Measurements from ENCODE around the gene HHIP.

Gene HHIP

GRCh38 chr4:144645631-144646522, at the start of gene HHIP:
Gene HHIP, plus strand, starts transcription at chr4:144646156. Its CDS starts 520 bp downstream, at chr4:144646676.
- DNase-seq: peak; percentile 15

- DNase-seq: no peak
Observed at GRCh38 chr4:144597171-144597570, 48.8 kb upstream of the HHIP start.

- DNase-seq: no peak
Observed at GRCh38 chr4:144599621-144600020, 46.3 kb upstream of the HHIP start.

DNA sequence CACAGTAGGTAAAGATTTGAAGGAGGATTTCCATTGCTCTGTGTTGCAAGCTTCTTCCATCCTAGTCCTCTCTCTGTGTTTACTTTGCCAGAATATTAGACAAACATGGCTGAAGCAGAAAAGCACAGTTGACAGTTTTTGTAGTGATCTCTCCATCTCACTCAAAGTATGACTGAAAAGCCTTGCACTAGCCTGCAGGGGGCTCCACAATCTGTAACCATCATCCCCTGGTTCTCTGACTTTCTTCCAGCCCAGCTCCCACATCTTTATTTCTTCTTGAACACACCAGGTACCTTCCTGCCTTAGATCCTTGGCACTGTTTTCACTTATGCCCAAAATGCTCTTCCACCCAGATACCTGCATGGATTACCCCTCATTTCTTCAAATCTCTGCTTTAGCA, 34.1 kb upstream of the HHIP start:
- DNase-seq: no peak

DNA sequence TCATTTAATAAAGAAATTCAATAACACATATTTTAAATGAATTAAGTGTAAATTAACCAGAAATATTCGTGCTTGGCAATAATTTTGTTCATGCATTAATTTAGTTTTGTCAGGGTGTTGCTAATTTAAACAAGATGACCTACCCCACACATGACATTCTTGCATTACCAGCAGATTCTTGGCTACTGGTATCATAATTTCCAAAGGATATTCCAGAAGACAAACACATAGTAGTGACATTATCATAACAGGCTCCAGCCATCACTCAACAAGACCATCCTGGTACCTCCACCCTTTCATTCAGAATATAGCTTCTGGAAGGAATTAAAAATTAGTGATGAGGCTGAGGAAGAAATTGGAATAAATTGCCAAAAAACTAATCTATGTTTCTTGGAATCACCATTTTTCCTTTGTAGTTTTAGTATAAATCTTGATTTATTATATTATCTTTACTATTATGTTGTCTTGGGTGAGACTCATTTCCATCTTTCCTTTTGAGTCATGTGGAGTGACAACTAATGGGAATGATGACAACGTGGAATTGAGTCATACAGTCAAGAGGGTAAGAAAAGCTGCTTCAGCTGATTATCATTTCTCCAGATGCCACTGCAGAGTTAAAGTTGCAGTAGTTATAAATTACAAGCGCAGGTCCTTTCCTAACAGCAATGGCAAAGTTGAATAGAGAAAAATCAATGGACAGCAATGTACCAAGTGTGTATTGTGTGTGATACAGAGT, 30.9 kb upstream of the HHIP start:
- DNase-seq: no peak

DNA sequence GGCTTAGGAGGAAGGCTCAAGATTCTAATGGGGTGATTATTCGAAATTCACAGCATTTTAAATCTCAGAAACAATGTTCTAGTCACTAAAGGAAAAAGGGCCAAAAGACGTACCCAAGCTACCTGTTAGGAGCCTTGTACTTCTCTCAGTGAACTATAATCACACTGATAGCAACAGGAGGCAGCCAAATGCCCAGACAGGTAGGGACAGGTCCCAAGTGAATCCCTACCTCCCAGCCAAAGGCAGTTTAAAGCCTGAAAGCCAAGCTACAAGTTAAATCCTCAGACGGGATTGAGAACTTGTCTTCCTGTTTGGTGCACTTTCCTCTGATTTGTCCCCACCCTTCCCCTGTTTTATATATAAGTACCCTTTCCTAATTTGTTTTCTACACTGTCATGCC, 24.3 kb upstream of the HHIP start:
- no peak for DNase-seq

DNA sequence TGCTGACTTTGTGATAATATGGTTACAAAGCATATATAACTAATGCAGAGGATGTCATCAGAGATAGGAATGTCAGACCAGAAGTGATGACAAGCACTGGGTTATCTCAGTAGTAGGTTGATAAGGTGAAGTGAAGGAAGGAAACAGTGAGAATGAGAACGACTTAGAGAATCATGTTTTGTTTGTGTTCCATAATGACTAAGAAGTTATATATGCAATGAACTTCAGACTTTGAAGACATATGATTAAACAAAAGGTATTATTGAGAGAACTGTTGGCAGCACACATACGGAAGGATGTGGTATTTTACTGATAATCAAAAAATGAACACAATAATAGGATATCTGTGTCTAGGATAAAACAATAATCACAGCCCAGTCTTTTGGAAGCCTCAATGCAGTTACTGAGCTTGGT, 18.3 kb upstream of the HHIP start:
- DNase-seq: no peak

DNA sequence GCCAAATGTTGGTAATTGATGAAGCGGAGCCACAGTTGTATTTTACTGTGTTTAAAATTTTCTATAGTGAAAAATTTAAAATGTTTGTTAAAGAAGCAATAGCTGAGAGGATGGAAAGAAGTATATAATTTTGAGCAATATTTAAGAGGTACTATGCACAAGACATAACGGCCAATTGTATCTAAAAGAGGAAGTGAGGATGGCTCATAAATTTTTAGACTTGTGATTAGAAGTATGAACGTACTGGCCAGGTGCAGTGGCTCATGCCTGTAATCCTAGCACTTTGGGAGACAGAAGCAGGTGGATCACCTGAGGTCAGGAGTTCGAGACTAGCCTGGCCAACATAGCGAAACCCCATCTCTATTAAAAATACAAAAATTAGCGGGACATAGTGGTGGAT, 12.7 kb upstream of the HHIP start:
- no peak for DNase-seq

DNA sequence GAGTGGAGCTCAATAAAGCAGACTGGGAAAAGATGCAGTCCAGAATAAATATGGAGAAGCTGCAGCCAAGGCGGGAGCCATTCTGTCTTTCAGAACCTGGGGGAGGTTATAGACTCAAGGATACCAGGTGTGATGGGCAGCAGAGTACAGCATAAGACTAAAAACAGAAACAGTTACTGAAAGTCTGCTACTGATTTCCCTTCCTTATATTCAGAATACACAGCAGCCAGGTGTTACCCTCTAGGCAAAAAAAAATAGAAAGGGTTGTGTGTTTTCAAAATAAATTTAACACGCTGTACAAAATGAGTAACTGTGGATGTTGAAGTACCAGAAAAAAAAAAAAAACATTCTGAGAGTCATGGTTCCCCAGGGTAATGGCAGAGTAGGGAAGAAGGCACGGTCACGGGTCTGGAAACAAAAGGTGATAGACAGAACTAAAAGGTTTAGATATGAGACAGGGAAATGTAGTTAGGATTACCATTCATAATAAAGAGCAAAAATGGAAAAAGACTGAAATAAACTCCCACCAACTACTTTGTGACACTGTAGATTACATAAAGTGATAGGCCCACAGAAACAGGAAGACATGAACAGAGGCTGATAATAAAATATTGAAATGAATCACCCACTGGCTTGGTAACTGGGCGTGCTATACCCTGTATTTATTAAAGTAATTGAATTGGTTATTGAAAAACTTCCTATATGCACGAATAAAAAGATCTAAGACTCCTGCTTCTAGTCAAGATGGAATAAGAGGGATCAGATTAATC, 10.8 kb upstream of the HHIP start:
- DNase-seq: no peak

DNA sequence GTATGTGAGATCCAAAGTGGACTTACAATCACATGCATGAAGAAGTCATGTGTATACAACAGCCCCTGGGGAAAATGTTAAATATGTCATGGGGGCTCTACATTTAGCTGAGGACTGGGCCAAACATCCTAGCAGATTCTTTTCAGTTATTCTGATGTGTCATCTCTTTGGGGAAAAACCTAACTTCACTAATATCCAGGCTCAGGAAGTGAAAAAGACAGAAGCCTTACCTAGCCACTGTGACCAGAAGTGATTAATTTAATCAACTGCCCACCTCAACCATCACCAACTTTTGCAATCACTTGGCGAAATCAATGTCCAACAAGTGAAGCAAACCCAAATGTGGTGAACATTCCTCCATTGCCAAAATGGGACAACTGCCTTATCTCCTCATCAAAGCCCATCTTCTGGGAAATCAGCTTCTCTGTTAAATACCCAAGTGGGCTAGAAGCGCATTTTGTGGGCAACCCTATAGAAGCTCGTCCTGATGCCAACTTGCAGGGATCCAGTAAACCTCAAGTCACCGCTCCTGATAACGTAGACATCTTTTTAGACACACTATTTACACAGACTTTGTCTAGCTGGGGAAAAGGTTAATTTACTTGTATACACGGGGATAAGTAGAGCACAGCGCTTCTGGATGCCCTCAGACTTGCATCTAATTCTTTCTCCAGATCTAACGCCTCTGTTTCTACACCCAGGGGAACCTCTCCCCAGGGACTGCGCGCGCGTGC, 1.4 kb upstream of the HHIP start:
- DNase-seq: no peak

GRCh38 chr4:144645102-144645630, 790 bp upstream of the HHIP start:
- DNase-seq: no peak

DNA sequence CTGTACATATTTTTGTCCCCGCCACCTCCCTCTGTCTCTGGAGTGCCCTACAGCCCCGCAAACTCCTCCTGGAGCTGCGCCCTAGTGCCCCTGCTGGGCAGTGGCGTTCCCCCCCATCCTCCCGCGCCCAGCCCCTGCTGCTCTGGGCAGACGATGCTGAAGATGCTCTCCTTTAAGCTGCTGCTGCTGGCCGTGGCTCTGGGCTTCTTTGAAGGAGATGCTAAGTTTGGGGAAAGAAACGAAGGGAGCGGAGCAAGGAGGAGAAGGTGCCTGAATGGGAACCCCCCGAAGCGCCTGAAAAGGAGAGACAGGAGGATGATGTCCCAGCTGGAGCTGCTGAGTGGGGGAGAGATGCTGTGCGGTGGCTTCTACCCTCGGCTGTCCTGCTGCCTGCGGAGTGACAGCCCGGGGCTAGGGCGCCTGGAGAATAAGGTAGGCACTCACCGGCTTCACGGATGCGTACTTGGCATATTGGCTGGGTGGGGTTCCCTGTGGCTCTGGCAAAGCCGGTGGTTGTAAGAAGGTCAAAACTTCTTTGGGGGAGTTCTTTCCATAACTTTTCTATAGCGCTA, 653 bp downstream of the HHIP start:
- no peak for DNase-seq

GRCh38 chr4:144647095-144647561, 1.2 kb downstream of the HHIP start:
- DNase-seq: no peak

DNA sequence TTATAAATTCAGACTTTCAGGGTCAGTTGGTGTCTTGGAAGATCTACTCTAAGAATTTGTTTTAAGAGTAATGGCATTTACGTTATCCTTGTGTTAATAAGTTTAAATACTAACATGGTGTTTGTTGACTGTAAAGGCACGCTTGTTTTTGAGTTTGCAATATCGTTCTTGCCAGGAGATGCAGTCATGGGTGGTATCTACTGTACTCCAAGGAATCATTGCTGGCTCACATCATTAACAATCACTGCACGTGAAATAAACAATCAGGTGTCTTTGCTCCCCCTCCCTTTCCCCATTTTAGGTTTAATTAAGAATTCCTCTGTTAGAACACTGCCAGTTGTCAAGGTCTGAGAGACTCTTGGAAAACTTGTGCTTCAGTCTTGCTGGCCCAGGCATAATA, 1.6 kb downstream of the HHIP start:
- no peak for DNase-seq

GRCh38 chr4:144648042-144648441, 2.1 kb downstream of the HHIP start:
- DNase-seq: no peak

GRCh38 chr4:144649646-144650045, 3.7 kb downstream of the HHIP start:
- no peak for DNase-seq

DNA sequence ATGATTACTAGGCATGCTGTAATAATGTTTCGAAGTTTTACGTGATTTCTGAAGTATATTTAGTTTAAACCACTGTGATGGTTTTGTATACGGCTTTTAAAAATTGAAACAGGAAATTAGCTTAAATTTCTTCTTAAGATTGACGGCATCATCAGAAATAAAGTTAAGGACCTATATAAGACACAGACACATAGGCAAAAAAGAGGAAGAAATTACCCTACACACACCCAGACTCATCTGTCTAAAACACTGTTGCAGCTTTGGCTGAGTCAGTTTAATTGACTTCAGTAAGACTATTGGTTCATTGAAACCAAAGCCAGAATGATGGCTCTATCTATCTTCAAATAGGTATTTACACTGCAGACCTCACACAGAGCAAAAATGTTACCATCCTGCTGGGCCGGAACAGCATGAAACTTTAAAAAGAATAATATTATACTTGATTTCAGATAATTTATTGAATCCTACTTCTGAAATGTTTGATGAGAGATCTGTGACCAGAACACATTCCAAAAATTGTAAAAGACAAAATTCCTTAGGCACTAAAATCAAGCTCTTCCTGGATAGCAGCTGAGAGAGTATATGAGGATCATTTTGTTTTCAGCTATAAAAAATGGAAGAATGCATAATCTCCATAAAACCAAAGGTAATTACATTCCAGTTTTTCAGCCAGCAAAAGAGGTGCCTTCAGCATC, 4.5 kb downstream of the HHIP start:
- no peak for DNase-seq

DNA sequence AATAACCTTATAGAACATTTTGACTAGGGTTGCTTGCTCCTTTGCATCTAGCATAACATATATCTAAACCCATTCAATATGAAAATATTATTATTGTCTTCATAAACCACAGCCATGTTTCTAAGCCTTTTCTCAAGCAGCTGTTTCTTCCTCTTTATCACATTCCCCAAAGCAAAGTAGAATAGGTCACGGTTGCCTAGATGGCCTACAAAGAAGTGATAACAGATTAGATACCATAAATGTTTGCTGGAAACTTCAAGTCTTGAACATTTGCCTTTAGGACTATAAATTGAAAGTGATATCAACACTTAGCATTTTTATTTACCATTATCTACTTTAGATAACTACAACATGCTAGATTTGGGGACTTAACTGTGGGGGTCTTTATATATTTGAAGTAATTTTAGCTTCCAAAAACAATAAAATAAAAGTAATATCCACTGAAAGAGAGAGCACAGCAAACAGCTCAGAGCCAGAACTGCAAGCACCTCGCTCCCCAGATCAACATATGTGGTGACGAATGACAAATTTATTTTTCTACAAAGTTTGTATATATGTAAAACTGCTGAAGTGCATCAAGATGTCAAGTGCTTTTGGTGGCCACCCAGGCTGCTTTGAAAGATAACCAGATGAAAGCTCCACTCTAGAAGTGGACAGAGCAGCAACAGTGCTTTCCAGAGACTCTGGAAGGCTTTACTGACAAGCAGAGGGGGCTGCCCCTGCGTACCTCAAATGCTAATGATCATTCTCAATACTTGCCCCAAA, 8.0 kb downstream of the HHIP start:
- no peak for DNase-seq

GRCh38 chr4:144655491-144655890, 9.5 kb downstream of the HHIP start:
- DNase-seq: no peak

DNA sequence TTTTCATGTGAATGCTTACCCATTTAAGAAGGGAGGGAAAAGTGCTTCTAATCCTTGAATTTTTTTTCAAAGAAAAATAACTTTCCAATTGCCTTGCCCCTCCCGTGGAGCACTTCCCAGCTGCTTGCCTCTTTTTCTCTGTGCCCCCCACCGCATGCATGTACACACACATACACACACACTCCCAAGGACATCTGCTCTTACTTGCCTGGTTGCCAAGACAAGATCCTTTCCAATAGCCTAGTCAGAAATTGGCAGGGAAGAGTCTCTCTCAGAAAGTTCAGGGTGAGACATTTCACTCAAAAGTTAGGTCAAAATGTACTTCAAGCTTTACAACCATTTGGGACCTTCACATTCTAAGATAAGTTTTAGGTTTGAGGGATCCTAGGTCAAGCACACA, 10.9 kb downstream of the HHIP start:
- no peak for DNase-seq
